Measurements from ENCODE around the gene CACNA1D. TPM values are rescaled to one million over a fixed set of nuclear protein-coding genes. Genes with fewer than 3 reads are reported as not detected.

Gene CACNA1D
- total RNA-seq, 1 experiment from 2014 or later: not detected

GRCh38 chr3:53816425-53816824, 322.0 kb downstream of the CACNA1D start:
- BruUV-seq (replicated peaks): no TSS peak
- Histone ChIP-seq H3K4me1 (ENCODE audit: insufficient read depth, low read length, poor library complexity, severe bottlenecking) (no peaks in the 10 kb centered on the region), H3K4me3 (ENCODE audit: low read depth, low read length, poor library complexity, severe bottlenecking) (no peak overlapping the region), H3K27ac (ENCODE audit: low read depth, low read length, poor library complexity, severe bottlenecking) (no peak overlapping the region), H3K9me3 (ENCODE audit: low read depth, low read length, poor library complexity, severe bottlenecking) (no peaks in the 10 kb centered on the region), H3K36me3 (ENCODE audit: insufficient read depth, low read length, poor library complexity, severe bottlenecking) (no peaks in the 10 kb centered on the region), H3K27me3 (replicated peaks; ENCODE audit: insufficient read depth, low read depth, low read length, poor library complexity) (no peaks in the 10 kb centered on the region)
- CTCF ChIA-PET: no interaction called here
- DNase-seq (ENCODE audit: low spot score): no peak
- intact Hi-C loops (cut with micrococcal nuclease; ENCODE audit: unreplicated experiment): no loop called here
- TF ChIP-seq, protein P1, sequence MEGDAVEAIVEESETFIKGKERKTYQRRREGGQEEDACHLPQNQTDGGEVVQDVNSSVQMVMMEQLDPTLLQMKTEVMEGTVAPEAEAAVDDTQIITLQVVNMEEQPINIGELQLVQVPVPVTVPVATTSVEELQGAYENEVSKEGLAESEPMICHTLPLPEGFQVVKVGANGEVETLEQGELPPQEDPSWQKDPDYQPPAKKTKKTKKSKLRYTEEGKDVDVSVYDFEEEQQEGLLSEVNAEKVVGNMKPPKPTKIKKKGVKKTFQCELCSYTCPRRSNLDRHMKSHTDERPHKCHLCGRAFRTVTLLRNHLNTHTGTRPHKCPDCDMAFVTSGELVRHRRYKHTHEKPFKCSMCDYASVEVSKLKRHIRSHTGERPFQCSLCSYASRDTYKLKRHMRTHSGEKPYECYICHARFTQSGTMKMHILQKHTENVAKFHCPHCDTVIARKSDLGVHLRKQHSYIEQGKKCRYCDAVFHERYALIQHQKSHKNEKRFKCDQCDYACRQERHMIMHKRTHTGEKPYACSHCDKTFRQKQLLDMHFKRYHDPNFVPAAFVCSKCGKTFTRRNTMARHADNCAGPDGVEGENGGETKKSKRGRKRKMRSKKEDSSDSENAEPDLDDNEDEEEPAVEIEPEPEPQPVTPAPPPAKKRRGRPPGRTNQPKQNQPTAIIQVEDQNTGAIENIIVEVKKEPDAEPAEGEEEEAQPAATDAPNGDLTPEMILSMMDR (conservative IDR thresholded peaks at IDR 0.05; ENCODE audit: low read depth, low read length): no peak
- TF ChIP-seq EZH2 (IDR thresholded peaks at IDR 0.05; ENCODE audit: borderline replicate concordance, low read depth, low read length, poor library complexity, severe bottlenecking): no peak
- POLR2A ChIA-PET (ENCODE audit: low non-redundant PET): interaction anchor here (0.6 kb wide), 1 partner anchor 72 kb away, joined by 3 read pairs; no protein-coding TSS in a partner anchor

DNA sequence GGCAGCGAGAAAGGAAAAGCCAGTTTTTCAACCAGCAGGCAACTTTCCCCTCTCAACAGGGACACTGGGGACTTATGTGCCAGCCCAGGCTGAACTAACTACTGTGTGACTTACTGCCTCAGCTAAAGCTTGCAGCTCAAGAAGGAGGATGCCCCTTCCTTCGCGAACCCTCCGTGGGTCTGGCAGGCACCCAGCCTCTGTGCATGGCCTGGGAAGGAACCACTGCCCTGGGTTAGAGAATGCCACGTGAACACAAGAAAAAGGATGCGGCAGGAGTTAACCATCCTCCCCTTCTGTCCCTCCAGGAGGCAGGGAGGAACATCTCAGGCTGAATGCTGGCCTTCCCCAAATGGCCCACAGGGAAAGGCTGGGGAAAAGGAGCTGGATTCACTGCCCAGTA, 322.8 kb downstream of the CACNA1D start:
- H3K4me3 ChIP-seq (ENCODE audit: low read depth, low read length, poor library complexity, severe bottlenecking): no peak overlapping the region
- no peak overlapping the region for H3K27ac ChIP-seq (ENCODE audit: low read depth, low read length, poor library complexity, severe bottlenecking)
- no TSS peak for BruUV-seq (replicated peaks)
- ChIA-PET CTCF (no interaction called here), POLR2A (ENCODE audit: low non-redundant PET) (no interaction called here)
- DNase-seq (ENCODE audit: low spot score): no peak
- H3K36me3 ChIP-seq (ENCODE audit: insufficient read depth, low read length, poor library complexity, severe bottlenecking): no peaks in the 10 kb centered on the region
- H3K9me3 ChIP-seq (ENCODE audit: low read depth, low read length, poor library complexity, severe bottlenecking): no peaks in the 10 kb centered on the region
- intact Hi-C loops (cut with micrococcal nuclease; ENCODE audit: unreplicated experiment): no loop called here
- no peak for TF ChIP-seq EZH2 (IDR thresholded peaks at IDR 0.05; ENCODE audit: borderline replicate concordance, low read depth, low read length, poor library complexity, severe bottlenecking)
- TF ChIP-seq, protein P1 (conservative IDR thresholded peaks at IDR 0.05; ENCODE audit: low read depth, low read length): no peak
- H3K4me1 ChIP-seq (ENCODE audit: insufficient read depth, low read length, poor library complexity, severe bottlenecking): no peaks in the 10 kb centered on the region
- H3K27me3 ChIP-seq (replicated peaks; ENCODE audit: insufficient read depth, low read depth, low read length, poor library complexity): no peaks in the 10 kb centered on the region

DNA sequence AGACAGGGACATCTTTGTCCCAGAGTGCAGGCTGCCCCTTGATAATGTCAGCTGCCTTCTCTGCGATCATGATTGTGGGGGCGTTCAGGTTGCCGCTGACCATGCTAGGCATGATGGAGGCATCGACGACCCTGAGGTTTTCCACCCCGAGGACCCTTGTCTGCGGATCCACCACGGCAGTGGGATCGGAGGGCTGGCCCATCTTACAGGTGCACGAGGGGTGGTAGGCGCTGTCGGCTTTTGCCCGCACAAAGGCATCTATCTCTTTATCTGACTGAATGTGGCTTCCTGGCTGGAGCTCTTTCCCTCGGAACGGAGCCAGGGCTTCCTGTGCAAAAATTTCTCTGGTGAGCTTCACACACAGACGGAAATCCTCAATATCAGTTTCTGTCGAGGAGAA, 323.4 kb downstream of the CACNA1D start:
- DNase-seq (ENCODE audit: low spot score): no peak
- BruUV-seq (replicated peaks): no TSS peak
- Histone ChIP-seq H3K36me3 (ENCODE audit: insufficient read depth, low read length, poor library complexity, severe bottlenecking) (no peaks in the 10 kb centered on the region), H3K9me3 (ENCODE audit: low read depth, low read length, poor library complexity, severe bottlenecking) (no peaks in the 10 kb centered on the region), H3K27me3 (replicated peaks; ENCODE audit: insufficient read depth, low read depth, low read length, poor library complexity) (no peaks in the 10 kb centered on the region), H3K27ac (ENCODE audit: low read depth, low read length, poor library complexity, severe bottlenecking) (no peak overlapping the region), H3K4me3 (ENCODE audit: low read depth, low read length, poor library complexity, severe bottlenecking) (no peak overlapping the region), H3K4me1 (ENCODE audit: insufficient read depth, low read length, poor library complexity, severe bottlenecking) (no peaks in the 10 kb centered on the region)
- TF ChIP-seq, protein P1 (conservative IDR thresholded peaks at IDR 0.05; ENCODE audit: low read depth, low read length): no peak
- TF ChIP-seq EZH2 (IDR thresholded peaks at IDR 0.05; ENCODE audit: borderline replicate concordance, low read depth, low read length, poor library complexity, severe bottlenecking): no peak
- CTCF ChIA-PET: no interaction called here
- POLR2A ChIA-PET (ENCODE audit: low non-redundant PET): no interaction called here
- intact Hi-C loops (cut with micrococcal nuclease; ENCODE audit: unreplicated experiment): no loop called here

Data from A673 (cell line).